AG04450 (cell line): Measurements from ENCODE around the gene ZCCHC4. TPM values are rescaled to one million over a fixed set of nuclear protein-coding genes. Genes with fewer than 3 reads are reported as not detected.

Experiments used
- CTCF ChIA-PET: fragments of 300-600, 350-600 bp; formaldehyde crosslinking; extraction: SDS; loops from one replicate; lab custom pipeline; 2022; ENCODE audit warnings: antibody characterized with exemption, inconsistent platforms; lab: Charles Lee
- POLR2A ChIA-PET: fragments of 350-600 bp; formaldehyde crosslinking; extraction: SDS; loops from one replicate; lab custom pipeline; 2021; ENCODE audit warnings: antibody characterized with exemption, inconsistent platforms; lab: Yijun Ruan, JAX
- DNase-seq: peaks from one replicate; pipeline ENCODE4 v3.0.0-alpha.2; 2011; ENCODE audit warnings: low read depth, low spot score
- H3K27ac ChIP-seq: one replicate; pipeline ENCODE4 v1.5.1; 2012; ENCODE audit warnings: low read depth, low read length, control low read depth
- H3K27me3 ChIP-seq: one replicate; pipeline ENCODE4 v1.6.0; 2012; ENCODE audit warnings: low read length; ENCODE audit not compliant: control insufficient read depth, insufficient read depth
- H3K4me3 ChIP-seq: 2 replicates; pipeline ENCODE4 v1.5.1; 2011; ENCODE audit warnings: mild to moderate bottlenecking, low read depth, low read length, control low read depth
- H3K9me3 ChIP-seq: 2 replicates; pipeline ENCODE4 v1.5.1; 2012; ENCODE audit warnings: low read length; ENCODE audit not compliant: control insufficient read depth, insufficient read depth
- CTCF ChIP-seq: IDR thresholded peaks from 2 replicates; pipeline ENCODE4 v1.5.1; 2011; ENCODE audit warnings: low read depth, low read length, control low read depth, inconsistent platforms
- polyA plus RNA-seq: library from polyadenylated mRNA; depleted of rRNA; stranded (reverse); fragments of >200 nt; gene quantifications from 2 replicates; pipeline ENCODE4 v1.2.3, GENCODE V29; 2011

The ZCCHC4 gene
- polyA plus RNA-seq, 1 experiment, result 13.1 TPM

- Histone ChIP-seq H3K27ac (no peak overlapping the region), H3K9me3 (no peaks in the 10 kb centered on the region), H3K4me3 (no peak overlapping the region), H3K27me3 (no peaks in the 10 kb centered on the region)
- no peak for DNase-seq
- no peak for TF ChIP-seq CTCF
- ChIA-PET CTCF (interaction anchor here (2.6 kb wide), 1 partner anchor 28 kb away, joined by 24 read pairs; the partner anchor contains the start of gene ZCCHC4), POLR2A (no interaction called here)
Measured at GRCh38 chr4:25284466-25284865, 28.1 kb upstream of the ZCCHC4 start.

DNA sequence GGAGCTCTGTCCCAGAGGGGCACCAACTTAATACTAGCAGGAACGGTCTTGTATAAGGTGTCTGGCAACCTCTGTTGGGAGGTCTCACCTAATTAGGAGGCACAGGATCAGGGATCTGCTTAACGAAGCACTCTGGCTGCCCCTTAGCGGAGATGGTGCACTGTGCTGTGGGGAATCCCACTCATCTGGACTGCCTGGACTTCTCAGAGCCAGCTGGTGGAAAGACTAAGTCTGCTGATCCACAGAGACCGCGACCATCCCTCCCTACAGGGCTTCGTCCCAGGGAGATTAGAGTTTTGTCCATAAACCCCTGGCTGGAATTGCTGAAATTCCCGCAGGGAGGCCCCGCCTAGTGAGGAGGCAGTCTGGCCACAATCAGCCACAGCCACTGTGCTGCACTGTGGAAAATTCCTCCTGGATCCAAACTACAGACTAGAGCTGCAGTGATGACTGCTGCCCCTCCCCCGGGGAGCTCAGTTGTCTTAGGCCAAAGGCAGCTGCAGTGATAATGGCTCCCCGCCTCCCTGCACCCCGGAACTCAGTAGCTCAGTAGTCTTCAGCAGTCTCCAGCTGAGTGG, 22.0 kb upstream of the ZCCHC4 start:
- ChIA-PET CTCF (interaction anchor here (7.8 kb wide), 1 partner anchor 22 kb away, joined by 55 read pairs; the partner anchor contains the start of gene ZCCHC4), POLR2A (interaction anchor here (0.6 kb wide), 1 partner anchor 691 kb away, joined by 3 read pairs; no protein-coding TSS in a partner anchor)
- Histone ChIP-seq H3K4me3 (no peak overlapping the region), H3K27me3 (no peaks in the 10 kb centered on the region), H3K27ac (no peak overlapping the region), H3K9me3 (no peaks in the 10 kb centered on the region)
- TF ChIP-seq CTCF, result no peak
- DNase-seq, result no peak

DNA sequence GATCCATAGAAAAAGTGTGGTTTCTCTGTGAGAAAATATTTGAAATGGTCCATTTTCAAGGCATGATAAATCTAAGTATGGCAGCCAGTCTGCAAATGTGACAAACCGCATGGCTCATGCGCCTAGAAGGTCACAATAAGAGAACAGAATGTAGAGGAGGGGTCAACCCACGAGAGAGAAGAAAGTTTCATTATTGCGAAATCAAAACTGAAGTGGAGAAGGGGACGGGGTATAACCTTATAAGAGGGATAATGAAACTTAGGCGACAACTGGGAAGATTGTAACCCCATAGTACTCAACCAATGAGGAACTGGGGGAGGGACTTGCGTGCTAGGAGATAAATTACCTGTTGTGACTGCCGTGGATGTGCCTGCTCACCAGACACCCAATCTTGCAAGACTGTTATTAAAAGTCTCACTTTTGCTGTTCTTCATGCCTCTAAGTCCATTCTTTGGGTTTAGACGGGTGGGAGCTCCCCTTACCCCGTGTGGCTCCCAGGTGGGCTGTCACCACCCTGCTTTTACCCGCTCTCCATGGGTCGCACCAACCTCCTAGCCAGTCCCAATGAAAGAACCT, 21.3 kb upstream of the ZCCHC4 start:
- DNase-seq, result no peak
- ChIA-PET POLR2A (interaction anchor here (0.6 kb wide), 1 partner anchor 692 kb away, joined by 3 read pairs; no protein-coding TSS in a partner anchor), CTCF (interaction anchor here (7.8 kb wide), 1 partner anchor 21 kb away, joined by 55 read pairs; the partner anchor contains the start of gene ZCCHC4)
- no peak for TF ChIP-seq CTCF
- Histone ChIP-seq H3K27ac (no peak overlapping the region), H3K27me3 (no peaks in the 10 kb centered on the region), H3K4me3 (no peak overlapping the region), H3K9me3 (no peaks in the 10 kb centered on the region)

DNA sequence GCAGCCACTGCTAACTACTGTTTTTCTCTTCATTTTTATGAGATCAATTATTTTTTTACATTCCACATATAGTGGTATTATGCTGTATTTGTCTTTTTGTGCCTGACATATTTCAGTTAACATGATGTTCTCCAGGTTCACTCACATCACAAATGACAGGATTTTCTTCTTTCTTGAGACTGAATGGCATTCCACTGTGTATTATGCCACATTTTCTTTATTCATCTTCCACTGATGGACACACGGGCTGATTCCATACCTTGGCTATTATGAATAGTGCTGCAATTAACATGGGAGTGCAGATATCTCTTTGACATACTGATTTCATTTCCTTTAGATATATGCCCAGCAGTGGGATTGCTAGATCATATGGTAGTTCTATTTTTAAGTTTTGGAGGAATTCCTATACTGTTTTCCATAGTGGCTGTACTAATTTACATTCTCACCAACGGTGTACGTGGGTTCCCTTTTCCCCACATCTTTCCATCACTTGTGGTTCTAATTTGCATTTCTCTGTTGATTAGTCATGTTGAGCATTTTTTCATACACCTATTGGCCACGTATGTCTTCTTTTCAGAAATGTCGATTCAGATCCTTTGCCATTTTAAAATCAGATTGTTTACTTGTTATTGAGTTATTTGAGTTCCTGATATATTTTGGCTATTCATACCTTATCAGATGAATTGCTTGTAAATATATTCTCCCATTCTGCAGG, 14.9 kb upstream of the ZCCHC4 start:
- Histone ChIP-seq H3K27me3 (peaks cover 18% of the 10 kb centered on the region), H3K27ac (no peak overlapping the region), H3K4me3 (no peak overlapping the region), H3K9me3 (no peaks in the 10 kb centered on the region)
- POLR2A ChIA-PET, result no interaction called here
- DNase-seq, result no peak
- TF ChIP-seq CTCF, result no peak
- CTCF ChIA-PET, result interaction anchor here (2.6 to 7.8 kb wide), 2 partner anchors 15 kb away, joined by 30 to 55 read pairs; partner anchors contain the start of gene ZCCHC4
